NCI-H2029 (cell line): ENCODE results near the gene TRIM77.
"Not testable (repeated sequence)": the region's sequence is repeated elsewhere in the genome, so short reads cannot be mapped to it uniquely, and the experiment has no call there.

ENCODE experiments used
- DNase-seq: peaks from one replicate; lab custom pipeline; 2025; lab: John Stamatoyannopoulos, UW

TRIM77 gene

DNA sequence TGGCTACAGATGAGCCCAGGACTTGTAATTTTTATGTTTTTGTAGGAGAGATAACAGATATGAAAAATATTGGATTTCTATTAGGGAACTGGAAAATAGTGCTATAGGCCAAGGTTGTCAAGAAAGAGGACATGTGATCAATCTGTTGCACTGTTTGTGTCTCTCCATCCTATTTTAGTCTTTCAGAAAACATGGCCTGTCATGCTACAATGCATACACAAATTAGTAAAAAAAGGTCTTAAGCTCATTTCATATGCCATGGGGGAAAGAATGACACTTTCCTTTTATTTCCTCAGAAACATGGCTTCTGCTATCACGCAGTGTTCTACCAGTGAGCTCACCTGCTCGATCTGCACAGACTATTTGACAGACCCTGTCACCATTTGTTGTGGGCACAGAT, at the start of gene TRIM77:
TRIM77 (plus strand) TSS at position 301 of the 400 bp plus-strand sequence; CDS start at position 301, 0 bp downstream.
- not testable (repeated sequence) for DNase-seq

- no peak for DNase-seq
Measured at GRCh38 chr11:89667001-89667400, 43.1 kb upstream of the TRIM77 start.

- not testable (repeated sequence) for DNase-seq
Measured at GRCh38 chr11:89668158-89668557, 41.9 kb upstream of the TRIM77 start.

DNA sequence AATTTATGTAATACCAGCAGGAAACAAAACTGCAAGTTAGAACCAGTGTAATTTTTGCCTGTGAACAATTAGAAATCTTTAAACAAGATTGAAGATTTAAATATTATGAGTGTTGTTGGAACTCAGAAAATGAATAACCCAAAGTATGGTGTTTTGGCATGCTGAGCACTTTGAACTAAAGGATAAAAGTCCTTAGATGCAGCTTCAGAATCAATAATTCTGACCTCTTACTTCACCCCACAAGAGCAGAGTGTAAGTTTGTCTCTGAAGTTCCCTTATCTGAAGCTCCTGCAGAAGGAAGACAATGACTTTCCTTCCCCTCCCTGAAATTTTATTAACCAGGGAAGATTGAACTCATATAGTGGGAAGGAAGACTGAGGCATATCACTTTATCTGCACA, 40.5 kb upstream of the TRIM77 start:
- not testable (repeated sequence) for DNase-seq

DNA sequence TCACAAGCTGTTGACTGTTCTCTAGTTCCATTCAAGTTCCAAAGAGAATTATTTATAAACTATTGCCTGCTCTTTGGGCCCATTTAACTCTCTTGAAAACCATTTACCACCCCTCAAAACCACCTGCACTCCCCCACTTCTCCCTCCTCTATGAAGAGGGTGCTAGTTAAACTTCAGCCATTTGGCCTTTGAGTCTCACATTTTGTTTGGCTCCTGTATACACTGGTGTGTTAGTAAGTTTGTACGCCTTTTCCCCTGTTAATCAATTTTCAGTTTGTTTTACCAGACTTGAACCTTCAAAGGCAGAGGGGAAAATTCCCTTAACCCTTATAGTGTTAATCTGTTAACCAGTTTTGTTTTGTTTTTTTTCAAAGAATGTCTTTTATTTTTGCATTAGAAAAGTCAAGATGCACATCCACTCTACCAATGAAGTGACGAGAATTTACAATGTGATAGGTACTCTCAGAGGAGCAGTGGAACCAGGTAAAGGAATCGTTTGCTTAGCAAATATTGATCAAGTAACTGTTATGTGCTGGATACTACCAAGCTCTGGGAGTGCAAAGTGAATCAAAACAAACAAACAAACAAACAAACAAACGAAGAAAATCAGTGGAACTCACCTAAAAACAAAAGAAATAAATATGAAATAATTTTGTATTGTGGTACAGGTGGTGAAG, 40.0 kb upstream of the TRIM77 start:
- not testable (repeated sequence) for DNase-seq

DNA sequence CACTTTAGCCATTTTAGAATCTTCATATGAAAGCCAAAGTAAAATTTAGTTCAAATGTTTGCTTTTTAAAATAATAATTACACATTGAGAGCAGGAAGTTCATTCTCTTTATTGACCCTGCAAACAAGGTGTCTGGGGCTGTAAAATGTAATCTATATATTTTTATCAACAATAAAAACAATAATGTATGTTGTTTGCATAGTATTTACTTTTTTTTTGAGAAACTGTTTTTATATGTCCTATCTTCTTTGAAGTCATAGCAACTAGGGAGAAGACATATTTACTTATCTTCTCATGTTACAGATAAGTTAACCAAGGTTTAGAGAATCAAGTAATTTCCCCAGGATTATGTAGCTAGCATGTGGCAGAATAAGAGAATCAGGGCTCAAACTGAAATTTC, 37.6 kb upstream of the TRIM77 start:
- not testable (repeated sequence) for DNase-seq

DNA sequence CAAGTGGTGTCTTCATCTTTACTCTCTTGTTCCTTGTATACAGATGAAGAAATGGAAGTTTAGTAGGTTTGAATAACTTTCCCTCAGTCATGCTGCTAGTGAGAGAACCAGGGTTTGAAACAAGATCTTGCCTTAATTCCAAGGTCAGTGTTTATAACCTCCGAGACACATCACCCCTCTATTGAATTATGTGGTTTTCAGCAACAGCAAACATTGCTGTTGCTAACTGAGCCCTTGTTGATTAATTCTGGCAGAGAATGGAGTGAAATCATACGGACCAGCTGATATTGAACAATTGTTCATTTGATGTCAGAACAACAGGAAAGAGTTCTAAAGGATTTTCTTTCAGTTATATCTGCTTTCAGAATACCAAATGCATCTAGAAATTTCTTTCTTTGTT, 36.7 kb upstream of the TRIM77 start:
- DNase-seq = not testable (repeated sequence)

GRCh38 chr11:89675383-89675782, 34.7 kb upstream of the TRIM77 start:
- not testable (repeated sequence) for DNase-seq

DNA sequence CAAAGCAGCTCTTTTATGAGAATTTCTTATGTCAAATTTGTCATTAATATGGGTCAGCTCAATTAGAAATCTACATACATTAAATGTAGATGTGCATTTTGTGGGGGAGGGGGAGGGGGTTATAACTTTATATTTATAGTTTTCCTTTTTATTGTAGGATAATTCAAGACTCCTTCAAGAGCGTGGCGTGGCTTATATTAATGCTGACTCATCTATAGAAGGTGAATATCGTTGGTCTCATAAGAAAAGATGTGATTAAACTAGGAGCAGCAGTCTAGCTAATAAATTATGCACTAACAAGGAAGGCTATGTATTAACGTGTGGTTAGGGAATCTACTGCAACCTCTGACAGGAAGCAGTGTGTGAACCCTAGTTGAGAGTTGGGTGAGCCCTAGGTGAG, 34.2 kb upstream of the TRIM77 start:
- DNase-seq = not testable (repeated sequence)

- DNase-seq = not testable (repeated sequence)
Measured at GRCh38 chr11:89707080-89707479, 3.0 kb upstream of the TRIM77 start.

DNA sequence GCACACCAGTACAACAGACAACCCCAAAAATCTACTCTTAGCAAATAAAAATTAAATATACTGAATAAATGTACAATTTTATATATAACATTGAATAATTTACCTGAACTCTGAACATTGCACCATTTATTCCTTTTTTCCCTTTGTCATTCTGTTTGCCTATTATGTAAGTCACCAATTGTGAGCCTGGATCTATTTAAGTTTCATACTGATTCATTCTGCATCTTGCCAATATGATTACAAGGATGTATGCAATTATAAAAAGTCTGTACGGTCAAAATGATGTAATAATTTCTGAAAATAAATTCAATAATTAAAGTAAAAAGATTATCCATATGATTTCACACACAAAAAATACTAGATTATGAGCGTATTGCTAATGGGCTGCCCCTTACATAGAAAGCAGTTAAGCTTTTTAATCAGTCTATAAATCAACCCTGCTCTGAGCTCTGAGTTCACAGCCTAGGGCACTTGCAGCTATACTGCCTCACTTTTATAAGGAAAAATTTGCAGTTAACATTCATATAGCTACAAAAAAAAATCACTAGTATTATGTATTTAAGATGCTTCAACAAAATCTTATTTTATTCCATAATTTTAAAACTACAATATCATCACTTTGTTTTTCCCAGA, 14.9 kb downstream of the TRIM77 start:
- not testable (repeated sequence) for DNase-seq

- DNase-seq = not testable (repeated sequence)
Measured at GRCh38 chr11:89730215-89730614, 20.1 kb downstream of the TRIM77 start.

- DNase-seq = no peak
Measured at GRCh38 chr11:89736566-89736965, 26.5 kb downstream of the TRIM77 start.

DNA sequence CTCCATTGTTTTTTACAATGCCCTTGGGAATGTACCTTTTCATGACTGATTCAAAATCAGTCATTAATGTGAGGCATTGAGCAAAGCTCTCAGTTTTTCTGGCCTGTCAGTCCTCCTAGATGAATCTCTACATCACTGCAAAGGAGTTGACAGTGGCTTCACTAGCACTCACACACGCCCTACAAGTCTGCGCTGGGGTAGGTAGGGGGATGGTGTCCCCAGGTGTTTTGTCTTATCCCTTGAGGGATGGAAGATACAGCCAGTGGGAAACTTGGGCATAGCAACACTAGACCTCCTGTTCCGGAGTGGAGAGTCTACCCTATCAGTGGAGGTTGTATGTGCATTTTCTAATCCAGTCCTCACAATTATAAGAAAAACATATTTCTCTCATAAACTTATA, 27.0 kb downstream of the TRIM77 start:
- DNase-seq = no peak

DNA sequence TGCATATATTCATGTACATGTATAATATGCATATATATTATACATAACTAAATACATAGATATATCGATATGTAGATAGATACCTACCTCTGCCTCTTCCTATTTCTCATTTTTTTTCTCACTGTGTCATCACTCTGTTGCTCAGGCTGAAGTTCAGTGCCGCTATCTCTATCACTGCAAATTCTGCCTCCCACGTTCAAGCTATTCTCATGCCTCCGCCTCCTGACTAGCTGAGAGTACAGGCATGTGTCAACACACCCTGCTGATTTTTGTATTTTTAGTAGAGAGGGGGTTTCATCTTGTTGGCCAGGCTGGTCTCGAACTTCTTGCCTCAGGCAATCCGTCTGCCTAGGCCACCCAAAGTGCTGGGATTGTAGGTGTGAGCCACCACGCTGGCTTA, 31.3 kb downstream of the TRIM77 start:
- not testable (repeated sequence) for DNase-seq

DNA sequence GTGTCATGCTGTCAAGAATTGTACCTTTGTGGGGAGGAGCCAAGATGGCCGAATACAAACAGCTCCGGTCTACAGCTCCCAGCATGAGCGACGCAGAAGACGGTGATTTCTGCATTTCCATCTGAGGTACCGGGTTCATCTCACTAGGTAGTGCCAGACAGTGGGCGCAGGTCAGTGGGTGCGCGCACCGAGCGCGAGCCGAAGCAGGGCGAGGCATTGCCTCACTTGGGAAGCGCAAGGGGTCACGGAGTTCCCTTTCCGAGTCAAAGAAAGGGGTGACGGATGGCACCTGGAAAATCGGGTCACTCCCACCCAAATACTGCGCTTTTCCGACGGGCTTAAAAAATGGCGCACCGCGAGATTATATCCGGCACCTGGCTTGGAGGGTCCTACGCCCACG, 34.1 kb downstream of the TRIM77 start:
- DNase-seq = not testable (repeated sequence)

- not testable (repeated sequence) for DNase-seq
Measured at GRCh38 chr11:89750822-89751221, 40.7 kb downstream of the TRIM77 start.
